NCI-H526 (cell line): ENCODE measurements around the gene SLC25A47.
"Not testable (repeated sequence)": the region's sequence is repeated elsewhere in the genome, so short reads cannot be mapped to it uniquely, and the experiment has no call there.

Source experiments
- DNase-seq, 2 experiments: peaks; one replicate each; lab custom pipeline; 2025; lab: John Stamatoyannopoulos, UW

Gene SLC25A47

GRCh38 chr14:100289916-100290606 is 33.1 kb upstream of the SLC25A47 start:
- DNase-seq: no peak

- peak; percentile 57 to 75 for DNase-seq
Observed at GRCh38 chr14:100290607-100291304, 32.4 kb upstream of the SLC25A47 start.

- DNase-seq: no peak
Observed at GRCh38 chr14:100291305-100292075, 31.6 kb upstream of the SLC25A47 start.

- DNase-seq: no peak
Observed at GRCh38 chr14:100292301-100292775, 30.8 kb upstream of the SLC25A47 start.

GRCh38 chr14:100292776-100293461 is 30.2 kb upstream of the SLC25A47 start:
- DNase-seq: no peak

- no peak for DNase-seq
Observed at GRCh38 chr14:100293497-100294212, 29.5 kb upstream of the SLC25A47 start.

- peak in 1 of 2 experiments; percentile 34 for DNase-seq
Observed at GRCh38 chr14:100294213-100294962, 28.8 kb upstream of the SLC25A47 start.

- DNase-seq: no peak
Observed at GRCh38 chr14:100294963-100295330, 28.2 kb upstream of the SLC25A47 start.

- no peak for DNase-seq
Observed at GRCh38 chr14:100295376-100296105, 27.6 kb upstream of the SLC25A47 start.

GRCh38 chr14:100296106-100296651 is 27.0 kb upstream of the SLC25A47 start:
- no peak for DNase-seq

GRCh38 chr14:100296729-100297128 is 26.4 kb upstream of the SLC25A47 start:
- DNase-seq: not testable (repeated sequence)

GRCh38 chr14:100297320-100298300 is 25.5 kb upstream of the SLC25A47 start:
- no peak for DNase-seq

GRCh38 chr14:100298551-100299237 is 24.4 kb upstream of the SLC25A47 start:
- DNase-seq: no peak

- no peak for DNase-seq
Observed at GRCh38 chr14:100299238-100299560, 23.9 kb upstream of the SLC25A47 start.

- DNase-seq: no peak
Observed at GRCh38 chr14:100302616-100303015, 20.5 kb upstream of the SLC25A47 start.

GRCh38 chr14:100303179-100303578 is 20.0 kb upstream of the SLC25A47 start:
- peak in 1 of 2 experiments; percentile 36 for DNase-seq

- DNase-seq: no peak
Observed at GRCh38 chr14:100303925-100304324, 19.2 kb upstream of the SLC25A47 start.

- DNase-seq: peak; percentile 26 to 61
Observed at GRCh38 chr14:100304825-100305323, 18.3 kb upstream of the SLC25A47 start.
